GM12878 (cell line): ENCODE measurements around the gene TMEM263. TPM values are rescaled to one million over a fixed set of nuclear protein-coding genes. Genes with fewer than 3 reads are reported as not detected.

ENCODE experiments used
- ATAC-seq: fragments of 200-7000 bp; cut with Tn5 transposase; 3 replicates; pipeline ENCODE4 v1.9.1; 2020; ENCODE audit warnings: mild to moderate bottlenecking, moderate library complexity
- BruUV-seq: library from RNA; stranded (reverse); fragments of 400-500 nt; replicated peaks from 2 replicates; lab custom pipeline; 2021; lab: Mats Ljungman, UMichigan
- CTCF ChIA-PET: fragments of 300-600 bp; sonication (Branson Sonifier 250); formaldehyde crosslinking; extraction: SDS; loops from one replicate; lab custom pipeline; 2021; ENCODE audit warnings: inconsistent platforms; lab: Yijun Ruan, JAX
- POLR2A ChIA-PET: fragments of 350-600 bp; formaldehyde crosslinking; extraction: SDS; loops from one replicate; lab custom pipeline; 2021; ENCODE audit warnings: inconsistent platforms; lab: Charles Lee
- RAD21 ChIA-PET: fragments of 300-600 bp; sonication (Branson Sonifier 250); formaldehyde crosslinking; loops from one replicate; lab custom pipeline; 2023; ENCODE audit warnings: antibody characterized with exemption; ENCODE audit not compliant: unreplicated experiment; lab: Charles Lee
- SMC1A ChIA-PET: fragments of 300-600 bp; sonication (Branson Sonifier 250); formaldehyde crosslinking; loops from one replicate; lab custom pipeline; 2023; ENCODE audit not compliant: unreplicated experiment, uncharacterized antibody; lab: Charles Lee
- DNase-seq: peaks from one replicate; pipeline ENCODE4 v3.0.0-alpha.2; 2011; ENCODE audit warnings: low read depth, low spot score
- FAIRE-seq: peaks from 3 replicates; lab custom pipeline; 2011; peaks lifted over from hg19 to GRCh38; lab: Jason Lieb, UNC
- H2AFZ ChIP-seq: 2 replicates; pipeline ENCODE4 v1.6.0; 2011; ENCODE audit warnings: low read depth, low read length, control low read depth; ENCODE audit not compliant: control insufficient read depth
- H3K27ac ChIP-seq: 2 replicates; pipeline ENCODE4 v1.5.1; 2011; ENCODE audit warnings: control low read depth; ENCODE audit not compliant: control insufficient read depth, insufficient read depth
- H3K27me3 ChIP-seq, 2 experiments: replicated peaks in 1 of 2; 2 replicates each; pipeline versions ENCODE4 v1.6.0 to v1.6.1; 2011; ENCODE audit warnings: low read length in 1 of 2; ENCODE audit not compliant: control insufficient read depth in 2 of 2, insufficient read depth in 2 of 2
- H3K36me3 ChIP-seq, 2 experiments: 2 replicates each; pipeline ENCODE4 v1.5.1; 2011; ENCODE audit warnings: low read length in 1 of 2; ENCODE audit not compliant: control insufficient read depth in 2 of 2, insufficient read depth in 2 of 2
- H3K4me1 ChIP-seq: 2 replicates; pipeline ENCODE4 v1.6.1; 2011; ENCODE audit warnings: mild to moderate bottlenecking, low read length, moderate library complexity, mixed read lengths; ENCODE audit not compliant: control insufficient read depth, insufficient read depth
- H3K4me2 ChIP-seq: 2 replicates; pipeline ENCODE4 v1.6.0; 2011; ENCODE audit warnings: control low read depth; ENCODE audit not compliant: control insufficient read depth, insufficient read depth
- H3K4me3 ChIP-seq: fragments of 200-600 bp; sonication (generic); 2 replicates; pipeline ENCODE4 v1.5.1; 2016
- H3K79me2 ChIP-seq: 2 replicates; pipeline ENCODE4 v1.6.0; 2011; ENCODE audit warnings: low read length; ENCODE audit not compliant: control insufficient read depth, insufficient read depth
- H3K9ac ChIP-seq: 2 replicates; pipeline ENCODE4 v1.8.0; 2011; ENCODE audit warnings: low read length, control low read depth, mixed read lengths; ENCODE audit not compliant: control insufficient read depth, insufficient read depth
- H3K9me3 ChIP-seq: replicated peaks from 3 replicates; pipeline ENCODE4 v1.5.1; 2011; ENCODE audit warnings: mild to moderate bottlenecking, low read length; ENCODE audit not compliant: control insufficient read depth, insufficient read depth
- H4K20me1 ChIP-seq: 2 replicates; pipeline ENCODE4 v1.6.0; 2011; ENCODE audit not compliant: control insufficient read depth, insufficient read depth
- ATF7 ChIP-seq: fragments of 450-650 bp; IDR thresholded peaks from 2 replicates; pipeline ENCODE4 v1.6.1; 2016; ENCODE audit warnings: low read depth, mild to moderate bottlenecking
- BCL11A ChIP-seq: IDR thresholded peaks from 2 replicates; pipeline ENCODE4 v1.6.1; 2011; ENCODE audit warnings: low read depth, low read length
- CEBPB ChIP-seq, 2 experiments: fragments of 150-350 bp in 1 of 2; IDR thresholded peaks; 2 replicates each; pipeline ENCODE4 v1.6.1; 2012 to 2014; ENCODE audit warnings: low read depth in 2 of 2, low read length in 2 of 2, borderline replicate concordance in 1 of 2, inconsistent platforms in 1 of 2
- CHD4 ChIP-seq: fragments of 200-600 bp; sonication (generic); IDR thresholded peaks from 2 replicates; pipeline ENCODE4 v1.6.1; 2016; ENCODE audit warnings: mild to moderate bottlenecking
- FOS ChIP-seq: IDR thresholded peaks from 3 replicates; pipeline ENCODE4 v1.6.1; 2011; ENCODE audit warnings: borderline replicate concordance; ENCODE audit not compliant: insufficient read length; ENCODE audit errors: extremely low read depth
- HCFC1 ChIP-seq: fragments of 150-350 bp; IDR thresholded peaks from 2 replicates; pipeline ENCODE4 v1.6.1; 2014; ENCODE audit warnings: low read length
- HDAC6 ChIP-seq: fragments of 200-600 bp; sonication (generic); IDR thresholded peaks from one replicate; pipeline ENCODE4 v1.8.0; 2017; ENCODE audit warnings: antibody characterized with exemption; ENCODE audit not compliant: unreplicated experiment
- KAT2A ChIP-seq: conservative IDR thresholded peaks from 2 replicates; pipeline ENCODE4 v1.6.1; 2011; ENCODE audit warnings: low read depth, low read length; ENCODE audit not compliant: control insufficient read depth
- MTA3 ChIP-seq: IDR thresholded peaks from 2 replicates; pipeline ENCODE4 v1.6.1; 2012; ENCODE audit warnings: low read length, inconsistent platforms, borderline replicate concordance
- MYC ChIP-seq: IDR thresholded peaks from 2 replicates; pipeline ENCODE4 v1.6.1; 2011; ENCODE audit warnings: mild to moderate bottlenecking, low read length, moderate library complexity, inconsistent platforms; ENCODE audit not compliant: insufficient read depth, insufficient replicate concordance, insufficient read length, severe bottlenecking
- PAX5 ChIP-seq: IDR thresholded peaks from 2 replicates; pipeline ENCODE4 v1.6.1; 2011; ENCODE audit warnings: low read depth, low read length, borderline replicate concordance
- PAX8 ChIP-seq: fragments of 450-650 bp; IDR thresholded peaks from 2 replicates; pipeline ENCODE4 v1.6.1; 2017; ENCODE audit warnings: mild to moderate bottlenecking, moderate library complexity
- PML ChIP-seq: IDR thresholded peaks from 2 replicates; pipeline ENCODE4 v1.6.1; 2012; ENCODE audit warnings: low read length, inconsistent platforms
- POU2F2 ChIP-seq: IDR thresholded peaks from 3 replicates; pipeline ENCODE4 v1.6.1; 2011; ENCODE audit warnings: low read depth, mild to moderate bottlenecking, low read length, borderline replicate concordance
- PRDM15 ChIP-seq: fragments of 450-650 bp; formaldehyde crosslinking; IDR thresholded peaks from 2 replicates; pipeline ENCODE4 v1.4.0; 2020; ENCODE audit warnings: mild to moderate bottlenecking, moderate library complexity
- STAT1 ChIP-seq: fragments of 450-650 bp; conservative IDR thresholded peaks from 2 replicates; pipeline ENCODE4 v1.6.1; 2014; ENCODE audit warnings: antibody characterized with exemption, mild to moderate bottlenecking
- STAT3 ChIP-seq: IDR thresholded peaks from 2 replicates; pipeline ENCODE4 v1.6.1; 2011; ENCODE audit warnings: low read depth, low read length, improper control_type of control experiment
- ZBTB40 ChIP-seq: fragments of 450-650 bp; IDR thresholded peaks from 2 replicates; pipeline ENCODE4 v1.6.1; 2016; ENCODE audit warnings: mild to moderate bottlenecking, moderate library complexity, borderline replicate concordance
- WGBS: methylation state at CpG from one replicate; pipeline ENCODE4 v1.1.6; 2016; ENCODE audit warnings: low lambda C conversion rate; ENCODE audit not compliant: insufficient replicate concordance, insufficient coverage; ENCODE audit errors: missing lambda C conversion rate; 5-methylcytosine and 5-hydroxymethylcytosine counted together
- in situ Hi-C: fragments of 300-500 bp; cut with MboI; formaldehyde crosslinking; loops from 9 replicates; pipeline ENCODE4 v1.14.3; 2018; ENCODE audit warnings: mixed read lengths
- intact Hi-C: fragments of 100-400 bp; cut with micrococcal nuclease; formaldehyde crosslinking; loops from one replicate; pipeline ENCODE4 v1.14.2; 2022; ENCODE audit not compliant: unreplicated experiment
- polyA plus RNA-seq, 11 experiments: library from polyadenylated mRNA; depleted of rRNA in 4 of 11; unstranded in 6 of 11; stranded (reverse) in 5 of 11; fragments of >200 nt; fragmentation: Nextera tagmentation in 4 of 11; fragmentation: Illumina TruSeq in 1 of 11; extraction: Ambion mirVana in 4 of 11; extraction: Trizol in 1 of 11; gene quantifications; 1 replicate in 1 of 11; 2 replicates in 10 of 11; pipeline versions ENCODE4 v1.2.1 to v1.2.3, GENCODE V29; 2011 to 2016; ENCODE audit warnings: inconsistent platforms in 2 of 11, missing spikeins in 2 of 11, low read depth in 1 of 11
- total RNA-seq, 4 experiments: library from RNA; depleted of rRNA in 3 of 4; stranded (reverse); fragments of >200 nt in 3 of 4; fragmentation: Illumina TruSeq in 1 of 4; extraction: Trizol in 1 of 4; gene quantifications; 2 replicates each; pipeline versions ENCODE4 v1.2.1 to v1.2.3, GENCODE V29; 2013 to 2021

TMEM263 gene
- total and polyA plus RNA-seq, 10 of the 15 experiments (the other 5 are each of a cell fraction or from before 2014, with no cell fraction given) = 15.4 to 41.3 (median 27.6) TPM

GRCh38 chr12:106907846-106908245 is 47.9 kb upstream of the TMEM263 start:
- H4K20me1 ChIP-seq = no peaks in the 10 kb centered on the region
- no peak for DNase-seq
- peak overlapping the region; percentile 47; the same call in 1 of the 2 replicates for H3K4me2 ChIP-seq
- H3K9me3 ChIP-seq = no peaks in the 10 kb centered on the region; the same call in 1 of the 3 replicates
- POLR2A ChIA-PET = no interaction called here
- H3K9ac ChIP-seq = no peak overlapping the region
- H3K36me3 ChIP-seq = no peaks in the 10 kb centered on the region
- H3K79me2 ChIP-seq = no peaks in the 10 kb centered on the region
- in situ Hi-C loops = no loop called here
- WGBS = 57% methylated on average over 4 of the region's 4 CpGs
- SMC1A ChIA-PET = interaction anchor here (0.6 to 1.9 kb wide), 6 partner anchors 10 to 550 kb away, joined by 3 to 5 read pairs (median 4); no protein-coding TSS in a partner anchor
- peak; percentile 23 for ATAC-seq
- no peak overlapping the region for H3K27ac ChIP-seq
- H3K4me3 ChIP-seq = no peak overlapping the region
- RAD21 ChIA-PET = interaction anchor here (1.0 to 1.3 kb wide), 3 partner anchors 11 to 12 kb away, joined by 3 to 4 read pairs (median 3); no protein-coding TSS in a partner anchor
- CTCF ChIA-PET = interaction anchor here (0.6 to 10.8 kb wide), 6 partner anchors 11 to 127 kb away, joined by 3 to 102 read pairs (median 4); no protein-coding TSS in a partner anchor
- peak overlapping the region; percentile 41 for H2AFZ ChIP-seq
- no peak for FAIRE-seq
- intact Hi-C loops = no loop called here
- no TSS peak for BruUV-seq
- peaks cover 26% of the 10 kb centered on the region for H3K4me1 ChIP-seq
- H3K27me3 ChIP-seq = no peaks in the 10 kb centered on the region; a peak in 1 of 4 replicates
- TF ChIP-seq STAT3 (no peak), PRDM15 (CRISPR knock-in tag) (no peak), PML (no peak), CEBPB (IDR thresholded peaks at IDR 0.05; ENCODE audit: borderline replicate concordance in 1 of 2, low read depth in 2 of 2, low read length in 2 of 2) (no peak), KAT2A (no peak), PAX8 (no peak), ZBTB40 (no peak), BCL11A (no peak), POU2F2 (no peak), HDAC6 (no peak), PAX5 (no peak), HCFC1 (no peak), STAT1 (no peak), MYC (no peak), FOS (no peak), MTA3 (no peak), ATF7 (no peak), CHD4 (no peak)
